DMS153 treated with DMSO at 0.1 percent for 48 hours (cell line): Measurements from ENCODE around the gene TEX48.

ENCODE experiments used
- DNase-seq: peaks from one replicate; lab custom pipeline; 2025; ENCODE audit not compliant: unreplicated experiment; lab: John Stamatoyannopoulos, UW

TEX48 gene

DNA sequence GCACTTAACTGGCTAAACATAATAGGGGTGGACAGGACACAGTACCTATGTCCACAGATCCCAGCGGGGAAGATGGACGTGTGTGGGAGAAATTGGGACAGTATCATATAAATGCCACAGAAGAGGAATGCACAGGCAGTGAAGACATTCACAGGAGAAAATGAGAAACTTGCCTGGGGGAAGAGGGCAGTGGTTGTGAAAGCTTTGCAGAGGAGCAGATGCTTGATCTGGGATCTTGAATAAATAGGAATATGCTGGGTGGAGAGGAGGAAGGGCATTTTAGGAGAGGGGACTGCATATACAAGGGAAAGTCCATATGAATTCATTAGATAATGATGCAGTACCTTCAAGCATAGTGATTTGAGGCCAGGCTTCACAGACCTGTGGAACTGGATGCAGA lies 57.3 kb downstream of the TEX48 start:
- no peak for DNase-seq

- no peak for DNase-seq
Measured at GRCh38 chr9:114621975-114622609, 59.9 kb downstream of the TEX48 start.

GRCh38 chr9:114621561-114621960 lies 60.4 kb downstream of the TEX48 start:
- DNase-seq: no peak

DNA sequence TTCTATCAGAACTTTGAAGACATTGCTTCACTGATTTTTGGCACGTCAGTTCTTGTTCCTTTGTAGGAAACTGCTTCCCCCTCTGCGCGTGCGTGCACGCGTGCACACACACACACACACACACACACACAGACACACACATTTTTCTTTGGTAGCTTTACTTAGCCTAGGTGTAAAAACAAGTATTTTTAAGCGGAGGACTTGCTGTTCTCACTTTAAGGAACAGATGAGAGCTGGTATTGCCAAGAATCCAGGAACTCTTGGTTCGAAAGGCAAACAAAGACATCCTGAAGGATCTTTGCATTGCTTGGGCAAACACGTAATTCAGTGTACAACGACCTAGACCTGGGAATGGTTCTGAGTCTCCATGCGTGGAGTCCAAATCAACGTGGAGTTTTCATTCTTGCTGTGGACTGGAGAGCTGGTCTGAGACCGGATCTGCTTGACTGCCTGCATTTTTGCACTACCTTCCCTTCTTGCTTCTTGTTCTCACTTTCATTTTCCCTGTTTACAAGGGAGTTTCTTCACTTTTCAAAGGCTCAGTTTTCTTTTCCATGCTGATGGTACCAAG lies 62.7 kb downstream of the TEX48 start:
- DNase-seq: no peak

DNA sequence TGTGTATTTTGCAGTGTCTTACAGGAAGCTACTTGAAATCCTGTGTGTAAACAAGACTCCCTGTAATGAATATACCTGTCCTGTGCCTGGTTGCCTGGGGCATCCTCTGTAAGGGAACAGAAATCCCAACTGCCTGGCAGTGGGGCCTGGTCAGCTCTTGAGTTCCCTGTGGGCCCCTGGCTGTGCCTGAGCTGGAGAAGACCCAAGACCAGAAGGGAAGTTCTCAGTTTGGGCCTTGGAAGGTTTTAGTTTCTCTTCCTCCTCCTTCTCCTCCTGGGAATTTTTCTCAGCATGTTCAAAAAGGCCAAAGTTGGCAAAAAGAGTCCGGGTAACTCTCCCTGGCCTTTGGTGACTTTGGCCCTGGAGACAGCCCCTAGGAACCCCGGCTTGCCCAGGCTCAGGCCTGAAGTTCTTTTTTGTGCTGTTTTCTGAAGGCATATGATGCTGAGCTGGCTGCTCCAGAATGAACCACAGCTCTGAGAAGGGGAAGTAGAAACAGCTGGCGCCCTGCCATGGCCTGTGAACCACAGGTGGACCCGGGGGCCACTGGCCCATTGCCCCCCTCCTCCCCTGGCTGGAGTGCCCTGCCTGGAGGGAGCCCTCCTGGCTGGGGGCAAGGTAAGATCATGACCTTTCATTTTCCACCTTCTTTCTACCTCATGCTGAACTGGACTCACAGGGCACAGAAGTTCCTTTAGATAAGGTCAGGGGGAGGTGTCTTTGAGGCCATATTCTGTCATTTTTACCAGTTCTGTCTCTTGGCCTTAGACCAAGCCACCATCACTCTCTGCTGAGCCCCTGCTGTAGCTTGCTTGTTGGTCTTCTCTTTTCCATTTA lies 65.1 kb downstream of the TEX48 start:
- no peak for DNase-seq
